NCI-H524 treated with DMSO at 0.1 percent for 48 hours (cell line): Measurements from ENCODE around the gene NOC4L.

Experiments
- DNase-seq: peaks from one replicate; lab custom pipeline; 2025; lab: John Stamatoyannopoulos, UW

Gene NOC4L

GRCh38 chr12:132156573-132157325 lies 12.5 kb downstream of the NOC4L start:
- DNase-seq: no peak

GRCh38 chr12:132157733-132158409 lies 13.6 kb downstream of the NOC4L start:
- DNase-seq: no peak

GRCh38 chr12:132158677-132159554 lies 14.7 kb downstream of the NOC4L start:
- DNase-seq: no peak

GRCh38 chr12:132159555-132160003 lies 15.3 kb downstream of the NOC4L start:
- no peak for DNase-seq

GRCh38 chr12:132160016-132160415 lies 15.8 kb downstream of the NOC4L start:
- no peak for DNase-seq

GRCh38 chr12:132160601-132161035 lies 16.4 kb downstream of the NOC4L start:
- DNase-seq: no peak

- DNase-seq: no peak
Measured at GRCh38 chr12:132161036-132161781, 17.0 kb downstream of the NOC4L start.

GRCh38 chr12:132161796-132162507 lies 17.7 kb downstream of the NOC4L start:
- no peak for DNase-seq

- DNase-seq: no peak
Measured at GRCh38 chr12:132162508-132163031, 18.3 kb downstream of the NOC4L start.

- DNase-seq: no peak
Measured at GRCh38 chr12:132163041-132163910, 19.0 kb downstream of the NOC4L start.

- DNase-seq: no peak
Measured at GRCh38 chr12:132163911-132164288, 19.6 kb downstream of the NOC4L start.

- no peak for DNase-seq
Measured at GRCh38 chr12:132164426-132164825, 20.2 kb downstream of the NOC4L start.

- no peak for DNase-seq
Measured at GRCh38 chr12:132165584-132165983, 21.3 kb downstream of the NOC4L start.

- no peak for DNase-seq
Measured at GRCh38 chr12:132166093-132166492, 21.8 kb downstream of the NOC4L start.

GRCh38 chr12:132166801-132167591 lies 22.7 kb downstream of the NOC4L start:
- no peak for DNase-seq

- no peak for DNase-seq
Measured at GRCh38 chr12:132167611-132168310, 23.5 kb downstream of the NOC4L start.

GRCh38 chr12:132168311-132169031 lies 24.2 kb downstream of the NOC4L start:
- no peak for DNase-seq

- no peak for DNase-seq
Measured at GRCh38 chr12:132169376-132169775, 25.1 kb downstream of the NOC4L start.
